ENCODE data around the gene AFF3.
A peak's percentile ranks its signal among the peaks of the same experiment; 100 is the strongest.

Gene AFF3

DNA sequence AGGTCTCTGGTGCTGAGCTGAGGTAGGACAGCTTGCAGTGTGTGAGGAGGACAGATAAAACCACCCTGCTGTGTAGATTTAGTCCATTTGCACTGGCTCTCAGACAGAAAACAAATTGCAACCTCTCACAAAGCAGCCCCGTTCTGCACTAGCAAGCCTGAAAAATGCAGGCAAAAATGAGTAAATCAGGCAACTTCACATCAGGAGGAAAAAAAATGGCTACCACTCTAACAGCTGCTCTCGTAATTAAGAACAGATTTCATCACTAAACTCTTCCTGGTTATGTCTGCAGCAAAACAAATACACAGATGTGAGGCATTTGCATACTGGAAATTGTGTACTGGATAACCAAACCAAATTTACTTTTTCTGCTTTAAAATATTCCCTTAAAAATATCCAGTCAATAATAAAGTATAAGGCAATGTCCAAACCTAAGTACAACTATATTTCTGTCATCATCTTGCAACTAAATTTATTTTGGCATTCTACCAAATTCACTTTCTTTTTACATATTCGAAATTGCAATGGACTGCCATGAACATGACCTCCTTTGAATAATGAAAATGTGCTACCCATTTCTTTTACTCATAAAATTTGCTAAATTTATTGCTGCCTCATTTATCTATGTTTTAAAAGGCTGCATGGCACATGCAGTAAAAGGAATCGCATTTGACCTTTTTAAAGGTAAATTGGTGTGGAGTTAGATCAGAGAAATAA is 157.4 kb downstream of the AFF3 start:
- TF ChIP-seq ZFX (IDR thresholded peaks at IDR 0.05; ENCODE audit: borderline replicate concordance), result no peak
- TF ChIP-seq, protein P1, sequence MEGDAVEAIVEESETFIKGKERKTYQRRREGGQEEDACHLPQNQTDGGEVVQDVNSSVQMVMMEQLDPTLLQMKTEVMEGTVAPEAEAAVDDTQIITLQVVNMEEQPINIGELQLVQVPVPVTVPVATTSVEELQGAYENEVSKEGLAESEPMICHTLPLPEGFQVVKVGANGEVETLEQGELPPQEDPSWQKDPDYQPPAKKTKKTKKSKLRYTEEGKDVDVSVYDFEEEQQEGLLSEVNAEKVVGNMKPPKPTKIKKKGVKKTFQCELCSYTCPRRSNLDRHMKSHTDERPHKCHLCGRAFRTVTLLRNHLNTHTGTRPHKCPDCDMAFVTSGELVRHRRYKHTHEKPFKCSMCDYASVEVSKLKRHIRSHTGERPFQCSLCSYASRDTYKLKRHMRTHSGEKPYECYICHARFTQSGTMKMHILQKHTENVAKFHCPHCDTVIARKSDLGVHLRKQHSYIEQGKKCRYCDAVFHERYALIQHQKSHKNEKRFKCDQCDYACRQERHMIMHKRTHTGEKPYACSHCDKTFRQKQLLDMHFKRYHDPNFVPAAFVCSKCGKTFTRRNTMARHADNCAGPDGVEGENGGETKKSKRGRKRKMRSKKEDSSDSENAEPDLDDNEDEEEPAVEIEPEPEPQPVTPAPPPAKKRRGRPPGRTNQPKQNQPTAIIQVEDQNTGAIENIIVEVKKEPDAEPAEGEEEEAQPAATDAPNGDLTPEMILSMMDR (IDR thresholded peaks at IDR 0.05), result no peak
- peak overlapping the region; percentile 49 for H3K27ac ChIP-seq

DNA sequence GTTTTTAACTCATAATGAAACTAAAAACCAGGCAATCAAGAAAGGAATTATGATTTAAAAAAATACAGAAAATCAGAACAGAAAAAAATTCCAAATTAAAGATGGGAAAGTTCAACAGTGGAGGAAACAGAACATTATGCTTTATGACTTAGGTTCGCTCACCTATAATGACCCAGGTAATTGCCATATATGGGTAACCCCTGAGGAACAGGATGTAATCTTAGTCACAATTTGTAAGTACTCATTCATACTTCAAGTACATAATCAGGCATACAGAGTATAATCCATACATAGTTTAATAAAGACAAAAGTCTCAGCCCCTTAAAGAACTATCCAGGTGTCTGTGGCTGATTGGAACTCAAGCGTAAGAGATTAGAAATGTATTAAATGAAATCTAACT is 159.6 kb downstream of the AFF3 start:
- TF ChIP-seq, protein P1 (IDR thresholded peaks at IDR 0.05), result no peak
- TF ChIP-seq ZFX (IDR thresholded peaks at IDR 0.05; ENCODE audit: borderline replicate concordance), result no peak
- peak overlapping the region; percentile 49 for H3K27ac ChIP-seq

DNA sequence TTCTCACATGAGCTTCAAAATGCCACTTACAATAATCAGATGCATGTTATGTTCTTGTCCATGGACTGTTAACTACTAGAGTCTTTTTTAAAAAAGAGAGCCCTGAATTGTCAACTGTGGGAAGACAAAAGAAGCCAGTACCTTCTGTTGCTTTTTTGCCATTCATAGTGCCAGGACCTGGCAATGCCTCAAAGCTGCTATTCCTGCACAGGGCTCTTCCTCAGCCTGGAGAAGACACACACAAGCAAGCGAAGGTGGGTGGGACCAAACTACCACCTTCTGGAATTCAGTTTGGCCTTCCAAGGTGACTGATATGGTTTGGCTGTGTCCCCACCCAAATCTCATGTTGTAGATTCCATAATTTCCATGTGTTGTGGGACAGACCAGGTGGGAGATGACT is 160.6 kb downstream of the AFF3 start:
- TF ChIP-seq, protein P1 (IDR thresholded peaks at IDR 0.05), result no peak
- no peak for TF ChIP-seq ZFX (IDR thresholded peaks at IDR 0.05; ENCODE audit: borderline replicate concordance)
- peak overlapping the region; percentile 49 for H3K27ac ChIP-seq

DNA sequence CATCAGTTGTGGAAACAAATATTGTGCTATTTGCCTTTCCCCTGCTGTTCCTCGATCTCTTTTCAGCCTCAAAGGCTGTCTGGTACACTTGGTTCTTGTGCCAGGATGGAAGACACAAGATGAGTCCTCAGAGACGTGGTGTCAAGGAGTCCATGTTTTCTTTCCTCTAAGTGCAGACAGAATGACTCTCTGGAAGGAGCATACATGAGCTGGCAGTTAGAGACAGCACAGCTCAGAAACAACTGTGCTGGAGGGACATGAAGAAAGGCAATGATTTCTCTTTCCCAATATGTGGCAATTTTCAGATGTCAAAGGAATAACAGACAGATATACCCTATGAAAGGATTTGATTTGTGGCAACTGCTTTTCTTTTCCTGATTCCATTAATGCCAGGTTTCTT is 162.2 kb downstream of the AFF3 start:
- TF ChIP-seq, protein P1 (IDR thresholded peaks at IDR 0.05), result no peak
- TF ChIP-seq ZFX (IDR thresholded peaks at IDR 0.05; ENCODE audit: borderline replicate concordance), result no peak
- H3K27ac ChIP-seq, result peak overlapping the region; percentile 49

DNA sequence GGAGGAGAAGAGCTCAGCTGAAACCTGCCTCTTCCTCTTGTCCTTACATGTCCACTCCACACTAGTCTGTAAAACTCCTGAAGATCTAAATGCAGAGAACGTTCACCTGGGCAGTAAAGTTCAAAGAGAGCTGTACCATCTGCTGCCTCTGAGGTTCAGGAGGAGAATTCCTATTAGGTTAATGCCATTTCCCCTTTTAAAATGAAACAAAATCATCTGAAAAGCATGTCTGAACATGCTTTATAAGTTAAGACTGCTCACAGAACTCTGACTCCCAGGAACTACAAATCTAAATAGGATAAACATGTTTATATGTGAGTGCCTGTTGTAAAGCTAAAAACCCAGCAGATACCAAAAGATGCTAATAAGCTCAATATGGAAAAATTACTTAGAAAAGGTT is 164.4 kb downstream of the AFF3 start:
- TF ChIP-seq ZFX (IDR thresholded peaks at IDR 0.05; ENCODE audit: borderline replicate concordance), result no peak
- TF ChIP-seq, protein P1 (IDR thresholded peaks at IDR 0.05), result no peak

DNA sequence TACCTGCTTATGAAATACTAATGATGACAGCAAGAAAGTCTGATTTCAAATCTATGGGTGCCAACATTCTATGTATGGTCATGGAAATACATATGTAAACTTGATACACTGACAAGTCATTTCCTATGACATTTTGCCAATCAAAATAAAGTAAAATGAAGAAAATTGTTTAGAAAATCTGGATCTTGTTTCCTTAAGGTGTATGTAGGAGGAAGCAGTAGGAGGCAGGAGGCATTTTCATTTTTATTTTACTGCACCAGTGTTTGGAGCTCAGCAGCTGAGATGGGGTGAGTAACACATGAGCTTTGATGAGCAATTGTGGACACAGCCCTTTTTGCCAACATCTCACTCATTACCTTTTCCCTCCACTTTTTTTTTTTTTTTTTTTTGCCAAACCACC is 167.0 kb downstream of the AFF3 start:
- TF ChIP-seq ZFX (IDR thresholded peaks at IDR 0.05; ENCODE audit: borderline replicate concordance), result no peak
- TF ChIP-seq, protein P1 (IDR thresholded peaks at IDR 0.05), result no peak
- peak overlapping the region; percentile 49 for H3K27ac ChIP-seq

More for the DNA sequence above, 164.4 kb downstream of the AFF3 start:
- H3K27ac ChIP-seq, result peak overlapping the region; percentile 49

DNA sequence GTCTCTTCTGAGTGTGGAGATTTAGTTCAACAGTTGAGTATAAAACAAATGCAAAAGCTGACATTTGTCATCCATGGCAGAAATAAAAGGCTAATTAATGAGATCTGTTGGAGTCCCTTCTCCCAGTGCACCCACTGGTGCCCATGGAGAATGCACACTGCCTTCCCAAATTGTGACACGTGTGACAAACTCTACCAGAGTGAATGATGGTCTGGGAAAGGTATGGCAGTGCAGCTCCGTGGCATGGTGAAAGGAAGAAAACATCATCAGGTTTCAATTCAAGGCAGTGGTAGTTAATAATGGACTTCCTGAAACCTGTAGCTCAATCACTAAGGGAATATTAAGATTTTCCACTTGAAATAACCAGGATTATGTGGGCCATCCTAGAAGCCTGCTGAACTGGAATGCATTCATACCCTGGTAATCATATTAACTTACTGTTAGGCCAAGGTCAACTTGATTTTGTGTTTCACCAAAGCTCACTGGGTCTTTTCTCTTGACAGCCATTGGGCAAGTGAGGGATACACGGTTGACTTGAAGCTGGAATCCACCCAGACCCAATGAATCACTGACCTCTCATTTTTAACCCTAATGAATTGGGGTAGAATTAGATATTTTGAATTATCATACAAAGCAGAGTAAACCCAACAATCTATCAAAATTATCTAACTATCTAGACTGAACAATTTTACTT is 167.6 kb downstream of the AFF3 start:
- TF ChIP-seq ZFX (IDR thresholded peaks at IDR 0.05; ENCODE audit: borderline replicate concordance), result no peak
- TF ChIP-seq, protein P1 (IDR thresholded peaks at IDR 0.05), result no peak
- H3K27ac ChIP-seq, result peak overlapping the region; percentile 49

Measured in 22Rv1 (cell line).